ENCODE measurements around the gene PGAP6.

PGAP6 gene

DNA sequence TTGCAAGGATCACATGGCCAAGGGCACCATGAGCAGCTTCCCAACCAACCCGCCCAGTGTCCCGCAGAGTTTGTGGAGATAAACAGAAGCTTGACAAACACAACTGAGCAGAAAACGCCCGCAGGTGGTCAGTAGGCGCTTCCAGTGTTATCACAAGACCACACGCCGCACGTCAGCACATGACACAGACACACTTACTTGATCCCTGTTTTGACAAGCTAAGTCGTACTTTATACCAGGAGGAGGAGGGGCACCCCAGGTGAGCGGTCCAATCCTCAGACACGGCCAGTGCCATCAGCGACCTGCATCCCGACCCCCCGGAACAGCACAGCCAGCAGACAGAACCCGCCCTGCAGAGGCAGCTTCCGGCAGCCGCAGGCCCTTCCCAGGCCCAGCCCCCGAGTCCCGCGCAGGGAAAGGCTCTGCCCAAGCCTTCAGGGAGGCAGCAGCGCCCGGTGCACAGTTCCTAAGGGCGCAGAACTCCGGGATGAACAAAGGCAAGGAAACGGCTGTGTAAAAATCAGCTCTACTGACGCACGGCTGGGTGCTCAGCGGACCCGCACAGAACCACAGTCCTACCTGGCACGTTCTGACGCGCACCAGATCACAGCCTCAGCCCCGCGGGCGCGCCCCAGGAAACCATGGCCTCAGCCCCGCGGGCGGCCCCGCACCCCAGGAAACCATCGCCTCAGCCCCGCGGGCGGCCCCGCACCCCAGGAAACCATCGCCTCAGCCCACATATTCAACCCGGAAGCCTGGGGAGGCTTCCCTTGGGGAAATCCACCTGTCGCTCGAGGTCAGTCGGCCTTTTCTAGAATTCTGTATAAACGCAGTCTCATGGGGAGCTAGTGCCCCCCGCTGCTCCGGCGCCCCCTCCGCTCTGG is 57.1 kb downstream of the PGAP6 start:
- peak; percentile 97 for DNase-seq

DNA sequence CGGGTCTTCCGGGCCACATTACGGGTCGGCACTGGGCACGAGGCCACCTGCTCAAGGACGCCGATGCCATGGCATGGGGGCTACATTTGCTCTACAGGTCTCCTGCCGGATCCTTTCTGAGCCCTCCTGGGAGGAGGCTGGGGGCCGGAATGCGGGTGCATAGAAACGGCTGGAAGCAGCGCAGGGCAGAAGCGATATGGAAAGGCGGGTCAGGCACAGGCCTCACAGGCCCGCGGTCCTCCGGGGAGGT is 57.7 kb downstream of the PGAP6 start:
- DNase-seq = no peak

DNA sequence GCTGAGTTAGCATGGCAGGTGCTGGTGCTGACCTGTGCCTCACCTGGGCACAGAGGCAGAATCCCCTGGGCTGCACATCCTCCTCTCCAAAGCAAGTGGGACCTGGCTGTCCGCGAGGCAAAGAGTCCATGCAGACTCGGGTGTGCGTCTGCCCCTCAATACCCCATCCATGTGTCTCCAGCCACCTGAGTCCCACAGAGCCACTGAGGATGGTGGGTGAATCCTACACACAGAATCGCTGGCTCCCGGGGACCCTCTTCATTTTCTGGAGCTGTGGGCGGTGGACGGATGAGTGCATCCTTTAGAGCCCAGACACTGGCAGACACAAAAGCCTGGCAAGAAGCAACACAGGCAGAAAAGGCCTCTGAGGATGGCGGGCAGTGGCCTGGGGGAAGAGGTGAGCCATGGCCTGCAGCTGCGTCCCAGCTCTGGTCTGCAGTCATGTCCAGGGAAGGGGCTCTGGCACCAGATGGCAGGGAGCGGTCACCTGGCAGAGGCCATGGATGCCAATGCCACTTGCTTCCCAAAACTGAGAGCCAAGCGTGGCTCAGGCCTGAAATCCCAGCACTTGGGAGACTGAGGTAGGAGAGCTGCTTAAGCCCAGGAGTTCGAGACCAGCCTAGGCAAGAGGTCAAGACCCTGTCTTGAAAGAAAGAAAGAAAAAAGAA is 59.2 kb downstream of the PGAP6 start:
- DNase-seq = no peak

DNA sequence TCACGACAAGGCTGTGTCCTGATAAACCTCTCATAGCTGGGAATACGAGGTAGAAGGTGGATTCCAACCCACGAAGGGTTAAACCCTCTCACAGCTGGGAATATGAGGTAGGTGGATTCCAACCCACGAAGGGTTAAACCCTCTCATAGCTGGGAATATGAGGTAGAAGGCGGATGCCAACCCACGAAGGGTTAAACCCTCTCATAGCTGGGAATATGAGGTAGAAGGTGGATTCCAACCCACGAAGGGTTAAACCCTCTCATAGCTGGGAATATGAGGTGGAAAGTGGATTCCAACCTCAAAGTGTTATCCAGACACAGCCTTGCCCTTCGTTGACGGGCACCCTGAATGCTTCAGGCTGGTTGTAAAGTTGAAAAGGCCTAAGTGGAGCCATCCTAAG is 60.2 kb downstream of the PGAP6 start:
- DNase-seq = no peak

All from hematopoietic multipotent progenitor cell treated with erythropoietin and hydrocortisone succinate and interleukin-3 and kit ligand, for 8 days (in vitro differentiated cells).